HG03045 (cell line): ENCODE measurements around the gene AFAP1L1.

ENCODE experiments used
- ATAC-seq: cut with Tn5 transposase; IDR thresholded peaks from one replicate; pipeline ENCODE4 v1.9.1; 2021; ENCODE audit warnings: mild to moderate bottlenecking, moderate library complexity; ENCODE audit not compliant: unreplicated experiment

Gene AFAP1L1

DNA sequence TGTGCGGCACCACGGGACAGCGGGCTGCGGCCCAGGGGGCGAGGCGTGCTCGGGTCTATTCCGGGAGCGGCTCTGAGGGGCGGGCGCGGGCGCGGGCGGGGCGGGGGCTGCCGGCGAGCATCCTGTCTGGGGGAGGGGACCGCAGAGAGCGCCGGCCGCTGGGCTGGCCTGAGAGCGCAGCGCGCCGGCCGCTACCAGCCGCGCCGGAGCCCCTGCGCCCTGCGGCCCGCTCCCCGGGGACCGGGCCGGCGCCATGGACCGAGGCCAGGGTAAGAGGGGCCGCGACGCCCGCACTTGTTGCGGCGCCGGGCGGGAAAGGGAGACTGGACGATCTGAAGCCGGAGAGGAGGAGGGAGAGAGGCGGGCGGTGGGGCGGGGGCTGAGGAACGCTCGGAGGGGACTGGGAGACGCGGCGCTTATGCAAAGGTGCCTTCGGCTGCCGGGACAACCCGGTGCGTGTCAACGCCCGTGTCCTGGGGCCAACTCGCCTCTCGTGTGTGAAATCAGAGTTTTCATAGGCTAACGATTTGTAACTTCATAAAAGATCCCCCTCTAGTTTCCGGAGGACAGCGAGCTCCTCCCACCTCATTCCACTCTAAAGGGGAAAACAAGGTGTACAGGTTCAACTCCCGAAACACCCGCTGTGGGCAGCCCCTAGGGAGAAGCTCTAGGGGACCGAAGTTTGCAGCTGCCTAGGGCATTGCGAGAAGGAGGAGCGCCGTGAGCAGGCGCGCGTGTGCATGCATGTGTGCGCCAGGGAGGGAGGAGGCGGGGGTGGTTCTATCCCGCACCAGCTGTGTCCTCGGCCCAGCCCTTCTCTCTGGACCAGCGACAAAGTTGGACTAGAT lies at the start of gene AFAP1L1:
TSS of gene AFAP1L1 (plus strand) at position 144 of the 848 bp plus-strand sequence. CDS start at position 254, 110 bp downstream.
- ATAC-seq = no peak

DNA sequence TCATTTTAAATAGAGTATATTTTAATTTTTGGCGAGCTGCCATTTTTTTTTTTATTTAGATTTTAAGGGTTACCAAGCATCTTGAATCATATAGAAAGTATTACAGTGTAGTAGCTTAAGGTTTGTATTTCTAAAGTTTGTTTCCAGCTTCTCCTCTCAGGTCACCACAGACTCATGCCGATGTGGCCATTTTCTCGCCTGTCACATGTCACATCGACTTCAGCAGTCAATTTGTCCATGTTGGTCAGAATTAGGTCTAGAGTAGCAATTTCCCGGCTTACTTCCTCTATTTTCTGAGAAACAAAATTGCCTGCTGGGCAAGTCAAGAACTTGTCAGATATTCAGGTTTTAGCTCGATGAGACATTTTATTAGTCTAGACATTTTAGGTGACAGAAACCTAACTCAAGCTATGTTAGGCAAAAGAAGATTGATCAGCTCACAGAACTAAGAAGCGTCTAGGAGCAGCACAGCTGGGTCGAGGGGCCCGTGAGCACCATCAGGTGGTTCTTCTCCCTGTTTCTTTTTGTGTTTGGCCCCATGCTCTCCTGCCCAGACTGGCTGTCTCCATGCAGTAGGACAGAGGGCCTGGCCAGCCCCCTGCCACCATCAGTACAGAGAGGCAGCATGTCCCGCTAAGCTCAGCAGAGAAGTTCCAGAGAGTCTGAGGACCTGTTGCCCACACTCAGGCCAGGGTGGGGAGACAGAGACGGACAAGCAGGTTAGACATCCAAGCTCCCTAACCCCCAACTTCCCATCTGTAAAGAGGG lies 48.4 kb upstream of the AFAP1L1 start:
- ATAC-seq = no peak

DNA sequence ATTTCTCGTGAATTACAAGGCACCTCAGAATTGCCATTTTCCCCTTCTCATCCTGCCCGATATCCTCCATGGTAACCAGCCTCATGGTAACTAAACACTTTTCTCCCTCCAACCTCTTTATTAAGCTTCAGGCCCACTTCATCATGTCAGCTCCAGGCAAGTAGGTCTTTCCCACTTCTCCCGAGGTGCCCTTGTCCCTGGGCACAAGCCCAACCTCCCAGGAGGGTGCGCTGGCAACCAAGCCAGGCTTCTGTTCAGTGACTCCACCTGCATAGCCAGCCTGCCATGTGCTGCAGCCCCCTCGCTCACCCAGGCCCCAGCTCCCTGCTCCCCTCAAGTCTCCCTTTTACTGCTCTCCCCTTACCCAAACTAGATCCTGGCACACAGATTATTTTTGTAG lies 47.4 kb upstream of the AFAP1L1 start:
- ATAC-seq = no peak

DNA sequence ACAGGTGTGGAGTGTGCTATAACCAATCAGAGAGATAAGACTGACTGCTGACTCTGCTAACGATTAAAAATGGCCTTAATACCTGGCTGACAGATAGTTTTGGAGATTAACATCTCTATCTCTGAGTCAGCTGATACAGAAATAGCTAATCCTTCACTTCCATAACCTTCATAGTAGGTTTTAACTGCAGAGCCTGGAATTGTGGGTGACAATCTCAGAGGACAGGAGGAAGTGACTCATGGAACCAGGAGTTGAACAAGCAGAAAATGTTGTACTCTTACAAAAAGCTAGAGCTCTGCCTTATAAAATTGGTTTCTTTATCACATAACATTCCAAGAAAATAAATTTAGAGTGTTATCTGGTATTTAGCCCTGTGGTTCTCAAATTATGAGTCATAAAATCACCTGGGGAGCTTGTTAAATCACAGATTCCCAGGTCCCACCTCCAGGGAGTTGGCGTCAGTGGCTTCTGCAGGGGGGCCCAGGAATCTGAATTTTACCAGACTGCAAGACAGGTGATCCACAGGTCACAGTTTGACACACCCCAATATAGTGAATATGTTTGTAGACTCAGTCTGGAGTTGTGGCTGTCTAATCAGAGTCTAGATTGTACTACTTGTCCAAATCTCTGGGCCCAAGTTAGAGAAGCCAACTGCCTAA lies 44.4 kb upstream of the AFAP1L1 start:
- no peak for ATAC-seq

DNA sequence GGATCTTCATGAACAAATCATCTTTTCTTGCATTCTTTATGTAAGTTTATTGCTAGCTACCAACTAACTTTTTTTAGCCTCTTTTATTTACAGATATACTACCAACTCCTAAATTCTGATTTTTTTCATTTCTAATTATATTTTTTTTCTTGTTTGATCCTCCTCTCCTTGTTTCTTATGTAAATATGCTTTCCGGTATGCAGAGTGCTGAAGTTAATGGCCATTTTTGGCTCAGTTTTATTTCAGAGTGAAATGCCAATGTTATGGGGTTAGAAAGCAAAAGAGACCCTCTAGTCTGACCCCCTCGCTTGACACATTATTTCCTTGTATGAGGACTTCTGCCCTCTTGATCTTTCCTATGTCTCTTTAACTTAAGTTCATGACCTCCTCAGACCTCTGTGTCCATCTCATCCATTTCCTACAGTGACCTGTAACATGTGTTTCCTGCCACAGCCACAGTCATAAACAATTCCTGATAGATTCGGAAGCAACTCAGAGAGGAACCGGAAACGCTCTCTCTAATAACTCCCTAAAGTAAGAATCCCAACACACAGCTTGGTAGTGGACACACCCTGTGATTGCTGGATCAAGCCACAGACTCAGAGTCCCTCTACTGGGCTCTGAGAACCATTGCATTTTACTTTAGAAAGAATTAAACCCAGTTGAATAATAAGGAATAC lies 42.9 kb upstream of the AFAP1L1 start:
- no peak for ATAC-seq

DNA sequence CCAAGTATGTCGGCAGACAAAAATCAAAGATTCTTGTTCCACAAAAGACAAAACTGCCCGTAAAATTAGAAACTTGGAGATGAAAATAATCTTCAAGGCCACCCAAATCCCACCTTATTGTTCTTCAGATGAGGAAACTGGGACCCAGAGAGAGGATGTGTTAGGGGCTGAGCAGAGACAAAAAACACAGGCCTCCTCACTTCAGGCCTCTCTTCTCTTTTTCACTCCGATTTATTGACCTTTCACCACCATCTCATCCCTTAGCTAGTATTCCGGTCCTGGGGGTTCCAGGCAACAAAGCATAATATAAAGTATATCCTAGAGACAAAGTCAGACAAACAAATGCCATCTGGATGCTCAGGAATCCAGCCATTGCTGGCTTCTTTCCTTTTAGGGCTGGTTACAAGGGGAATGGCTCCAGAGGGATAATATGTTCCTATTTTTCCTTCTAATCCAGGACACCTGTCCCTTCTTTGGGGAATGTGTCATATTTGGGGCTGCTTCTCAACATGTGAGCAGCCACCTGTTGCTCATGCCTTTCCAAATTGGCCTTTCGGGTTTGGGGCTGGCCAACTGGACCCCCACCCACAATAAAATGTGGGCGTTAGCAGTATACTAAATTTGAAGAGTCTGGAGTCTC lies 42.2 kb upstream of the AFAP1L1 start:
- ATAC-seq = no peak

DNA sequence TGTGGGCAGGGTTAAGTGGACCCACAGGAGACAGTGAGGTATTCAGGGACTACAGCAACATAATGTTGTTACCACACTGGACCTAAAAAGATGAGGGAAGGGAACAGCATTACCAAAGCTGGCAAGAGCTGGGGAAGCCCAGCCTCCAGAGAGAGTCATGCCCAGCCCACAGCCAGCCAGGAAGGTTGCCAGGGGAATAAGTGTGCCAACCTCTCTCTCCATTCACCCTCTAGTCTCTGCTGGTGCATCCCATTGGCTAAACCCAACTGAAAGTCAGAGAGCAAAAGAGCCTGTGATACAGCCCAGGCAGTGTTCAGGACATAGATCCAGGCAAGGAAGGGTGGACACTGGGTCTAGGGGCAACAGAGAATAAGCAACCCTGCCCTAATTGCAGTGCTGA lies 35.8 kb upstream of the AFAP1L1 start:
- no peak for ATAC-seq

DNA sequence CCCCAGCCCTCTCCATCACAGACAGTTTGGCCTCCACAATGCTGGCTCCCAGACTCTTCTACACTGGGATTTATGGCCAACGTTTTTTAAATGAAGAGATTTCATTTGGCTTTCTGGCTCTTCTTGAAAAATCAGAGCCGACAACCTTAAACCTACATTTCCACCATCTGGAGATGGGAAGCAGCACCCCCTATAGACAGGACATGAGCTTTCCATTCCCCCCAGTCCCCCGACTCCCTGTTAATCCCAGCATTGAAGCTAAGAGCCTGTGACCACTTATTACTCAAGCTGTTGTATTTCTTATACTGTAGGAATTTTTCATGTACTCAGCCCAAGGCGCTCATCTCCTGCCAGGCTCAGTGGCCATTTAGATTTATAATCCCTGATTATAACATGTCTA lies 34.0 kb upstream of the AFAP1L1 start:
- no peak for ATAC-seq

DNA sequence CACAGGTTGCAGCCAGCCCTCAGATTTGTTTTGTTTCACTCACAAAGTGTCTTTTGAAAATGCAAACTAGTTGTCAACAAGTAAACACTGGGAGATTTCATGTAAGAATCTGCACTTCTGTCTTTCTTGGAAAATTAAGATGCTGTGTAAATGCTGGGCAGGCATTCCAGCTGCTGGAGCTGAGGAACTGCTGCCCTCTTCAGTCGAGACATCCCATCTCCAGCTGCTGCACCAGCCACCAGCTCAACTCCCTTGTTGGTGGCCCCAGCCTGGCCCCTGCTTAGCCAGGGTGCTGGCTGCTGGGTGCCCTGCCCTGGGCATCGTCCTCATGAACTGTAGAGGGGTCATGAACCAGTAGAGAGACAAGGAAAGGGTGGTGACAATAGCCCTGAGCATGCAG lies 33.1 kb upstream of the AFAP1L1 start:
- ATAC-seq = no peak

DNA sequence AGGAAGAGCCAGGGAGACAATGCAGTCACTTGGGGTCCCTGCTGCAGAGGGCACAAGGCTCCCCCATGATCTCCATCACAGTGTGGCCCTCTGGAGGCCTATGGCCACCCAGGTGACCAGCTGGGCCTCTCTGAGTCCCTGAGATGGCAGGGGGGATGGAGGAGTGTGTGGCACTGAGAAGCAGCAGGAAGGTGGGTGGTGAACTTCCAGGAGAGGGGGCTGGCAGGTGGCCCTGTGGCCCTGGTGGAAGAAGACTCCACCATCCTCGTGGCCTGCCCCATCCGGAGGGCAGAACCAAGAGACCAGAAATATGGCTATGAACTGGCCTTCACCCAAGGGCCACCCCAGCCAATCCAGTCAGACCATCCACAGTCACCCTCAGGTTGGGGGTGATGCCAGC lies 31.7 kb upstream of the AFAP1L1 start:
- no peak for ATAC-seq

DNA sequence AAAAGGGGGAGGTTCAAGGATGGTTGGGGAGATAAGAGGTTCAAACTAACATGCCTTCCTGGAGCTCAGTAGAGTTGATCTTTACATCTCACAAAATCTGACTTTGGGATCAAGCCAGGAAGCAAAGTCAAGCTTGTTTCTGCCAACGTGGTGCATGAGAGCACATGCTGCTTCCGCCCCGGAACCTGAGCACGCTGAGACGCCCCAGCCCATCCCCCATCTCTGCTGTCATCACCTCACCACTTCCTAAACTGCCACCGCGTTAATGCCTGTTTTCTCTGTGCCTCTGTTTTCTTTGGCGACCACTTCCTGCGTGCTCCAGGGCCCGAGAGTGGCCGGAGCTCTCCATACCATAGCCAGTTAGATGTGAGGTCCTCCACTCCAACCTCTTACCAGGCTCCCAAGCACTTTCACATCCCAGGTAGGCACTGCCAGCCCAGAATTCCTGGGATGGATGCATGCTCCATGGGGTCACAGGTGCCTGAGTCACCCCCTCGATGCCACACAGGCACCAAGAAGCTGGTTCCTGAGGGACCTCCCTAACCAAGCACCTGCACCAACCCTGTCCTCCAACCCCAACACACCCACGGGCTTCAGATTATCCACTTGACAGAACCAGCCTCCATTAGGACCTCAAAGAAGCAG lies 31.2 kb upstream of the AFAP1L1 start:
- no peak for ATAC-seq

DNA sequence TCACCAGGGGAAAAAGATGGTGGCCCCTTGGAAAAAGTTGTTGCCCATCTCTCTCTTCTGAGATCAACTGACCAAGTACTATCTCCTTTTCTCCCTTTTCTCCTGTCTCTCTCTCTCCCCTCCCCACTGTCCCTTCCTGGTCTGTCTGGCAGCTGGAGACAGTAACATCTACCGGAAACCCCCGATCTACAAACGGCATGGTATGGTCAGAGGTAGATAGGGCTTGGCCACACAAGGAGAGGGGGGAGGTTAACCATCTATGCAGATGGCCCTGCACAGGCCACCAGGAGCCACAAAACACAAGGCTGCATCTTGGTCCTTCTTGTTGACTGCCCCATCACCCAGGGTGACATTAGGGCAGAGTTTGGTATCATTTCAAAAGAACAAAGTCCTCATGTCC lies 29.3 kb upstream of the AFAP1L1 start:
- ATAC-seq = no peak

DNA sequence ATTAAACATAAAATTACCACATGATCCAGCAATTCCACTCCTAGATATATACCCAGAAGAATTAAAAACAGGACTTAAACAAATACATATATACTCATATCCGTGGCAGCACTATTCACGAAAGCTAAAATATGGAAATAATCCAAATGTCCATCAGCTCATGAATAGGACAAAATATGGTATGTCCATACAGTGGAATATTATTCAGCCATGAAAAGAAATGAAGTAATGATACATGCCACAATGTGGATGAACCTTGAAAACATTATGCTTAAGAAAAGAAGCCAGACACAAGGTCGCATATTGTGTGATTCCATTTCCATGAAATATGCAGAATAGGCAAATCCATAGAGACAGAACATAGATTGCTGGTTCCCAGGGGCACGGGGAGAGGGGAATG lies 24.8 kb upstream of the AFAP1L1 start:
- ATAC-seq = no peak

DNA sequence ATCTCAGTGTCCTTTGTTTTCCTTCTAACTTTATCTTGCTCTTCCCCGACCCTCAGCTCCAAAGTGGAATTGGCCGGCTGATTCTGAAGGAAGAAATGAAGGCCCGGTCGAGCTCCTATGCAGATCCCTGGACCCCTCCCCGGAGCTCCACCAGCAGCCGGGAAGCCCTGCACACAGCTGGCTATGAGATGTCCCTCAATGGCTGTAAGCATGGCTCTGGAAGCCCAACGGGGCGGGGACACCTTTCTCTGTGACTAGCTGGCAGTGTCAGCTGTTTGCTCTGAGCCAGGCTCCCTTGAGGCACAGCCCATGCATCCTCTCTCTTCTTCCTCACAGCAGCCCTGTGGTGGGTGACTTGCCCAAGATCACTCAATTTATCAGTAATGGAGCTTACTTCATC lies 23.9 kb upstream of the AFAP1L1 start:
- no peak for ATAC-seq

DNA sequence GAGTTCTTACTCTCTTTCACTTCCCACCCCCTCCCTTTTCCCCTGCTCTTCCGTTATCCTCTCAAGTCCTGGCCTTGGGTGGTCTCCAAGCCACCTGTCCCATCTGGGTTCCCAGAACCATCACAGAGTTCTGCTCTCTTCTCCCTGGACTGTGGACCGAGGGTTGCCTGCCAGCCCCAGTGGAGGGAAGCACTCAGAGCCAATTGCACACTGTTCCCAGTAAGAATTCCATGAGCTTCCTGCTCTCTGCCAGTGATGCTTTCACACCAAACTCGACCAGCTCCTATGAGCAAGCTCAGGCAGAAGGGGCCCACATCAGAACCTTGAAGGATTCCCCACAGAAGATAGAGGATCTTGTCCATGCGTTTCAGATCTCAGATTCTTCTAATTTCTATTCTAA lies 20.1 kb upstream of the AFAP1L1 start:
- ATAC-seq = no peak

DNA sequence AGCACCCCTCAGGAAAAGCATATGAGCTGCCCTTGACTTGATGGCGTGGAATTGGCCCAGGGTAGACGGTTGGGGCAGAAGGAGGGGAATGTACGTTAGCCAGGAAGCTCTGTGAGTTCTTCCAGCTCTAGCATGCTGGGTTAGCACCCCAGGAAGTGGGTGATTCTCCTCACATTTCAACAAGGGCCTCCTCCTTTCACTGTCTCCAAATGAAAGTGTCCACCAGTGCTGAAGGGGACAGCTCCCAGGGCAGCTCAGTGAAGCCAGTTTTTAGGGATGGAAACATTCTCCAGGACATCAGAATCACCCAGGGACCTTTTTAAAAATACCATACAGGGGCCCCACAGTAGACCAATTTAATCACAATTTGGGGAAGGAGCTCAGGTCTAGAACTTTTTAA lies 17.2 kb upstream of the AFAP1L1 start:
- no peak for ATAC-seq

DNA sequence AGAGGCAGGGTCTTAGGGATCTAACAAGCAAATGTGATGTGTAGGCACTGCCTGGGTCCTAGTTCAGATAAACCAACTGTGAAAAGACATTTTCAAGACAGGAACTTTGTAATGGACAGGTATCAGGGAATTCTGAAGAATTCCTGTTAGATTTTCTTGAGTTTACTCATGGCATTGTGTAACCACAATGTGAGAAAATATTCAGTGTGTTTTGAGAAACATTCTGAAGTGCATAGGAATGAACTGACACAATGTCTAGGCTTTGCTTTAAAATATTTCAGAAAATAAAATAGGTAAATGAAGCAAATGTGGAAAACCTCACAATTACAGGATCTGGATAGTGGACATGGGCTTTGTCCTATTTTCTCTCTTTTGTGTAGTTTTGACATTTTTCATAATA lies 15.2 kb upstream of the AFAP1L1 start:
- no peak for ATAC-seq

DNA sequence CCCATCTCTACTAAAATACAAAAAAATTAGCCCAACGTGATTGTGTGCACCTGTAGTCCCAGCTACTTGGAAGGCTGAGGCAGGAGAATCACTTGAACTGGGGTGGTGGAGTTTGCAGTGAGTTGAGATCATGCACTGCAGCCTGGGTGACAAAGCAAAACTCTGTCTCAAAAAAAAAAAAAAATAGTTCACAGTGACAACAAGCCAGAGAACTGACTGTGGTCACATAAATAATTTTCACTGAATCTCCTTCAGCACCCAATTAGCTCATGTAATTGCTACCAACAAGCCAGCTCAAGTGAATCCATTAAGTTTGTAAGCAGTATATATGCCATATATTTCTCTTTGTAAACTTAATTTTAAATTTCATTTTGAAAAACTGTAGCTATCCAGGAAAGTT lies 14.5 kb upstream of the AFAP1L1 start:
- no peak for ATAC-seq

DNA sequence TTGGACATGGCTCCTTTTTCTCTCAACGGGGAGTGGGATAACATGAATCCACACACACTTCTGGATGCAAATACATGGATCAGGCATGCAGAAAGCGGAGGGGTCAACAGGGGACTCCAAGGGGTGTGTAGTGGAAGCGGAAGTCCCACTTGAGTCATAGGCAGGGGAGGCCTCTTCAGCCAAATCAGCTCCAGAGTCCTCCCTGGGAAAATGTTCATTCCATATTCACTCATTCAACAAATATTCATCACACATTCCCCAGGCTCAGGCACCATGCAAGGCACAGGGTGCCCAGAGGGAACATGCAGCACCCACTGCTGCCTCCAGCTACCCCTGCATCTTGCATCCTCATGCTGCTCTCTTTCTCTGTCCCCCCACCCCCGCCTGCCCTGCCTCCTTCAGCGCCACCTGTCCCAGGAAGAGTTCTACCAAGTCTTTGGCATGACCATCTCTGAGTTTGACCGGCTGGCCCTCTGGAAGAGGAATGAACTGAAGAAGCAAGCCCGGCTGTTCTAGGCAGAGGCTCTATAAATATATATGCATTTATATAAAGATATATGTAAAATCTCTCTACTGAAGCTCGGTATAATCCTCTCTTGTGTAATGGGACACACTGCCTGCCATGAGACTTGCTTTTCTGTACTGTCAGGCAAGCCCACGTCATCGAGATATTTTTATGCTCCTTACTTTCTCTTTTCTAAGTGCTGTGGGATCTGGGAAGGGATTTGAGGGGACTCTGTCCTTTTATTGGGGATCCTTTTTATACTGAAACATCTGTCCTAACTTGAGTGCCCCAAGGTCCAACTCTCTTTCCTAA lies 13.6 kb upstream of the AFAP1L1 start:
- no peak for ATAC-seq
